Stimulated activated CD4-positive, alpha-beta T cell treated with anti-CD3 and anti-CD28 coated beads, Interleukin-12 subunit alpha, Interleukin-12 subunit beta, amount 100 ng/mL, for 4 hours (primary cell): ENCODE measurements around the gene HBG1.

Experiments used
- DNase-seq: peaks from one replicate; pipeline ENCODE4 v3.0.0-alpha.2; 2020

Gene HBG1

DNA sequence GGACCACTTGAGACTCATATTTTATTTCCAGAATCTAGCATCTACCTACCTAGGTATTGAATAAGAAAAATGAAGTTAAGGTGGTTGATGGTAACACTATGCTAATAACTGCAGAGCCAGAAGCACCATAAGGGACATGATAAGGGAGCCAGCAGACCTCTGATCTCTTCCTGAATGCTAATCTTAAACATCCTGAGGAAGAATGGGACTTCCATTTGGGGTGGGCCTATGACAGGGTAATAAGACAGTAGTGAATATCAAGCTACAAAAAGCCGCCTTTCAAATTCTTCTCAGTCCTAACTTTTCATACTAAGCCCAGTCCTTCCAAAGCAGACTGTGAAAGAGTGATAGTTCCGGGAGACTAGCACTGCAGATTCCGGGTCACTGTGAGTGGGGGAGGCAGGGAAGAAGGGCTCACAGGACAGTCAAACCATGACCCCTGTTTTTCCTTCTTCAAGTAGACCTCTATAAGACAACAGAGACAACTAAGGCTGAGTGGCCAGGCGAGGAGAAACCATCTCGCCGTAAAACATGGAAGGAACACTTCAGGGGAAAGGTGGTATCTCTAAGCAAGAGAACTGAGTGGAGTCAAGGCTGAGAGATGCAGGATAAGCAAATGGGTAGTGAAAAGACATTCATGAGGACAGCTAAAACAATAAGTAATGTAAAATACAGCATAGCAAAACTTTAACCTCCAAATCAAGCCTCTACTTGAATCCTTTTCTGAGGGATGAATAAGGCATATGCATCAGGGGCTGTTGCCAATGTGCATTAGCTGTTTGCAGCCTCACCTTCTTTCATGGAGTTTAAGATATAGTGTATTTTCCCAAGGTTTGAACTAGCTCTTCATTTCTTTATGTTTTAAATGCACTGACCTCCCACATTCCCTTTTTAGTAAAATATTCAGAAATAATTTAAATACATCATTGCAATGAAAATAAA, 24.8 kb downstream of the HBG1 start:
- DNase-seq = no peak

DNA sequence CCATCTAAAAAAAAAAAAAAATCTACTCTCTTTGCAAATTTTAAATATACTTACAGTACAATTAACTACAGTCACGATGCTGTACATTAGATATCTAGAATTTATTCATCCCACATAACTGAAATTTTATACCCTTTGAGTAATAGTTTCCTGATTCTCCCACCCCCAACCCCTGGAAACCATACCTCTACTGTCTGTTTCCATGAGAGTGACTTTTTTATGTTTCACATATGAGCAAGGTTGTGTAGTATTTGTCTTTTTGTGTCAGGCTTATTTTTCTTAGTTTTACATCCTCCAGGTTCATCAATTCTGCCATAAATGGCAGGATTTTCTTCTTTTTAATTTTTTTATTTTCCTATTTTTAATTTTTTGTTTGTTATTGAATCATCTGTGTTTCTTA, 26.0 kb downstream of the HBG1 start:
- no peak for DNase-seq

DNA sequence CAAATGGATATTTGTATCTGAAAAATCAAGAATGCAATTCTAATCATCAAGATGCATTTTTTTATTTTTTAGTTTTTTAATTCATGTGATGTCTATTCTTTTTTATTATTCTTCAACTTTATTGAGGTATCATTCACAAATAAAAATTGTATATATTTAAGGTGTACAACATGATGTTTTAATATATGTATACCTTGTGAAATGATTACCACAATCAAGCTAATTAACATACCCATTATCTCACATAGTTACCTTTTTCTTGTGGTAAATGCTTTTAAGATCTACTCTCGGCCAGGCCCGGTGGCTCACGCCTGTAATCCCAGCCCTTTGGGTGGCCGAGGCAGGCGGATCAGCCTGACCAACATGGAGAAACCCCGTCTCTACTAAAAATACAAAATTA, 26.5 kb downstream of the HBG1 start:
- DNase-seq = no peak

DNA sequence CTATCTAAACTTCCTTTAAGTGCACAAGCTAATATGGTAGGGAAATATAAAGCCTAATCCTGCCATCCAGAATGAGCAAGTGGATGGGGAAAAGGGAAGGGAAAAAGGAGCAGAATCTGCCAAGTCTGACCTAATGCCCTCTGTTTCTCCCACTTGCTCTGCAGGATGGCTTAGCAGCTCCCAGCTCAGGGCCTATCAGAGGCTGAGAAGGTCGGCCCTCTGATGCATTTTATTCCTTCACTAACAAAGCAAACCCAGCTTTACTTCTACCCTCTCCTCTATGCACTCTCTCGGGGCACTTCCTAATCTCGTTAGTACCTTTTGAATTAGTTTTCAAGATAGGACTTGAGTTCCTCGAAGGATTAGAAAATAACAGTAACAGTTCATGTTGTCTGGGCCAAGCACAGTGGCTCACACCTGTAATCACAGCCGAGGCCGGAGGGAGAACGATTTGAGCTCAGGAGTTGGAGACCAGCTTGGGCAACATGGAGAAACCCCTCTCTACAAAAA, 39.2 kb downstream of the HBG1 start:
- DNase-seq = no peak

DNA sequence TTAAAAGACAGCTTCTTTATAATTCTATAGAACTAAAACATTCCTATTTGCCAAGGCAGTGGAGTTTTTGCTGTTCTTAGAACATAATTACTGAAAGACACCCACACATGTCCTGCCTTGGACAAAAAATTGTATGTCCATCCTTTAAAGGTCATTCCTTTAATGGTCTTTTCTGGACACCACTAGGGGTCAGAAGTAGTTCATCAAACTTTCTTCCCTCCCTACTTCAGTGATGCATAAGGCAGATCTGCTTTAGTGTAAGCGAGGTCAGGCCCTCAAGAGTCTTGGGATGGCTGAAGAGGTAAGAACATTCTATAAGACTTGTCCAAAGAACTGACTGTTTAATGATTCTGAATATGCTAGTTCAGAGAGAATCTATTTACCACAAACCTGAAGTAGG, 44.9 kb downstream of the HBG1 start:
- DNase-seq = no peak

DNA sequence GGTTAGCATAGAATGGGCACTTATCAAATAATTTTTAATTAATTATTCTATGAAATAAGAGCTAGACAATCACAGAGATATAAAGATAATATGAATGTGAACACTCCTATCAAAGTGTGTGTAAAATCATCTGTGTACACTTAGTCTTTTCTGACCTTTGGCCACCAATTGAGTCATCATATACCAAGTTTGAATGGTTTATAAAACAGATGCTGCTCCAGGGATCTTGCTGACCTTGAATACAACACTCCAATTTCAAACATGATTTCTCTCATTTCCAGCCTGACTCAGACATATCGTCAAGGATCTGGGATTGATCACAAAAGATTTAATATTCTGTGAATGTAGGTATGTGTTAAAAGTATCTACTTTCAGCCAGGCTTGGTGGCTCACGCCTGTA, 46.3 kb downstream of the HBG1 start:
- DNase-seq = no peak

DNA sequence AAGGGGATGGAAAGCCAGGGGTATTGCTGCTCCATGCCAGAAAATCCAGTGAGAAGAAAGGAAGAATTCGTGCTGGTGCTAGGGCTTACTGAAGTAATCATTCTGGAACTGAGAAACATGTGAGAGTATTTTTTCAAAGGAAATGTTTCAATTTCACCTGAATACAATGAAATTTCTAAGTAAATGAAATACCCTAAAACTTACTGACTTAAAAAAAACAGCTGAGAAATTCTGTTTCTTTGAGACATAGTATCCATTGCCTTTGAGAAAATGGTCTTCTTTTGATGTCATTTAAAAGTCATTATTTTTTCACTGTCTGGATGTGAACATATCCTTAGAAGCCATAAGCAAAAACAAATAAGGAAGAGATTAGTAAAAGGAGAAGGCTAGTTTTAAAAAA, 49.1 kb downstream of the HBG1 start, which contains the start of gene OR51V1:
Gene OR51V1, minus strand, starts transcription at position 101 of the 400 bp plus-strand sequence. Its CDS starts 0 bp downstream, at position 101.
- DNase-seq = no peak

DNA sequence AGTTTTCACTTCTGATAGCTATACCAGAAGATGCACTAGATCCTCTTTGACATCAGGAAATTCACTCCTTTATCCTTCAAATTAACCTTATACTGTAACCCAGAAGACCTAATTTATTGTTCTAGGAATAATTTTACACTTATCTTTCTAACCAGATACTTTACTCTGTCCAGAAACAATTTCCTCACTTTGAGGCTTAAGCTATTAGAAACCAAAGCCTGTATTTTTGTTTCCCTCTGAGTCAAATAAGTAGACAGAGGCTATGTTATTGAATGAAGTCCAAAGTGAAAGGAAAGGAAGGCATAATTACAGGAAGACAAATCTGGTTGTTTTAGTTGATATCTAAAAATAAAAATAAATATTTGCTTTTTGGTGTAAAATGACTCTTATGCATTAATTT, 51.4 kb downstream of the HBG1 start:
- no peak for DNase-seq
